GM19023 (cell line): ENCODE data around the gene SOX18.
"Not testable (repeated sequence)": the region's sequence is repeated elsewhere in the genome, so short reads cannot be mapped to it uniquely, and the experiment has no call there.

Experiments
- ATAC-seq: cut with Tn5 transposase; IDR thresholded peaks from one replicate; pipeline ENCODE4 v1.9.1; 2021; ENCODE audit warnings: mild to moderate bottlenecking, moderate library complexity; ENCODE audit not compliant: unreplicated experiment

The SOX18 gene

GRCh38 chr20:64049060-64049877 lies at the start of gene SOX18:
SOX18 (minus strand) TSS chr20:64049639; CDS start chr20:64049516, 123 bp downstream.
- no peak for ATAC-seq

GRCh38 chr20:64098471-64099013 lies 49.1 kb upstream of the SOX18 start:
- ATAC-seq, result no peak

- no peak for ATAC-seq
Measured at GRCh38 chr20:64096535-64096934, 47.1 kb upstream of the SOX18 start.

- no peak for ATAC-seq
Measured at GRCh38 chr20:64095927-64096326, 46.5 kb upstream of the SOX18 start.

GRCh38 chr20:64095455-64095854 lies 46.0 kb upstream of the SOX18 start:
- no peak for ATAC-seq

GRCh38 chr20:64093013-64093503 lies 43.6 kb upstream of the SOX18 start:
- no peak for ATAC-seq

GRCh38 chr20:64092258-64093012 lies 43.0 kb upstream of the SOX18 start:
- no peak for ATAC-seq

GRCh38 chr20:64091770-64092169 lies 42.3 kb upstream of the SOX18 start:
- ATAC-seq, result no peak

- no peak for ATAC-seq
Measured at GRCh38 chr20:64091340-64091739, 41.9 kb upstream of the SOX18 start.

GRCh38 chr20:64090165-64090564 lies 40.7 kb upstream of the SOX18 start:
- no peak for ATAC-seq

GRCh38 chr20:64088586-64088985 lies 39.1 kb upstream of the SOX18 start:
- ATAC-seq, result not testable (repeated sequence)

GRCh38 chr20:64087226-64087825 lies 37.9 kb upstream of the SOX18 start:
- not testable (repeated sequence) for ATAC-seq

GRCh38 chr20:64086801-64087200 lies 37.4 kb upstream of the SOX18 start:
- ATAC-seq, result no peak

- ATAC-seq, result no peak
Measured at GRCh38 chr20:64084685-64085152, 35.3 kb upstream of the SOX18 start.

- no peak for ATAC-seq
Measured at GRCh38 chr20:64083804-64084684, 34.6 kb upstream of the SOX18 start, which contains the start of gene LKAAEAR1. LKAAEAR1 (minus strand) TSS chr20:64084398; CDS start chr20:64084219, 179 bp downstream.

- no peak for ATAC-seq
Measured at GRCh38 chr20:64083378-64083803, 34.0 kb upstream of the SOX18 start.

- no peak for ATAC-seq
Measured at GRCh38 chr20:64082820-64083377, 33.5 kb upstream of the SOX18 start.

- no peak for ATAC-seq
Measured at GRCh38 chr20:64082126-64082731, 32.8 kb upstream of the SOX18 start.

- ATAC-seq, result no peak
Measured at GRCh38 chr20:64081624-64081964, 32.2 kb upstream of the SOX18 start.
